Hepatocyte (in vitro differentiated cells): ENCODE results near the gene CRYBA4.

ENCODE experiments used
- EZH2 ChIP-seq: fragments of 200-600 bp; sonication (generic); IDR thresholded peaks from 2 replicates; pipeline ENCODE4 v1.6.1; 2016; ENCODE audit warnings: antibody characterized with exemption, mild to moderate bottlenecking, borderline replicate concordance
- EZH2phosphoT487 ChIP-seq: fragments of 200-600 bp; sonication (generic); IDR thresholded peaks from one replicate; pipeline ENCODE4 v1.6.1; 2018; ENCODE audit warnings: antibody characterized with exemption, mild to moderate bottlenecking, low read depth, moderate library complexity; ENCODE audit not compliant: unreplicated experiment, severe bottlenecking
- TF ChIP-seq, protein P1 (sequence below): fragments of 200-600 bp; sonication (generic); IDR thresholded peaks from 2 replicates; pipeline ENCODE4 v1.5.1; 2016; ENCODE audit warnings: antibody characterized with exemption, mild to moderate bottlenecking; ENCODE audit not compliant: poor library complexity

GRCh38 chr22:26631282-26631681, 9.5 kb downstream of the CRYBA4 start:
- TF ChIP-seq, protein P1, sequence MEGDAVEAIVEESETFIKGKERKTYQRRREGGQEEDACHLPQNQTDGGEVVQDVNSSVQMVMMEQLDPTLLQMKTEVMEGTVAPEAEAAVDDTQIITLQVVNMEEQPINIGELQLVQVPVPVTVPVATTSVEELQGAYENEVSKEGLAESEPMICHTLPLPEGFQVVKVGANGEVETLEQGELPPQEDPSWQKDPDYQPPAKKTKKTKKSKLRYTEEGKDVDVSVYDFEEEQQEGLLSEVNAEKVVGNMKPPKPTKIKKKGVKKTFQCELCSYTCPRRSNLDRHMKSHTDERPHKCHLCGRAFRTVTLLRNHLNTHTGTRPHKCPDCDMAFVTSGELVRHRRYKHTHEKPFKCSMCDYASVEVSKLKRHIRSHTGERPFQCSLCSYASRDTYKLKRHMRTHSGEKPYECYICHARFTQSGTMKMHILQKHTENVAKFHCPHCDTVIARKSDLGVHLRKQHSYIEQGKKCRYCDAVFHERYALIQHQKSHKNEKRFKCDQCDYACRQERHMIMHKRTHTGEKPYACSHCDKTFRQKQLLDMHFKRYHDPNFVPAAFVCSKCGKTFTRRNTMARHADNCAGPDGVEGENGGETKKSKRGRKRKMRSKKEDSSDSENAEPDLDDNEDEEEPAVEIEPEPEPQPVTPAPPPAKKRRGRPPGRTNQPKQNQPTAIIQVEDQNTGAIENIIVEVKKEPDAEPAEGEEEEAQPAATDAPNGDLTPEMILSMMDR: no peak
- no peak for TF ChIP-seq EZH2phosphoT487
- no peak for TF ChIP-seq EZH2
